ENCODE results near the gene ARHGAP15.

GRCh38 chr2:143190431-143190830, 61.2 kb downstream of the ARHGAP15 start:
- TF ChIP-seq CTCF (IDR thresholded peaks at IDR 0.05; ENCODE audit: low read depth, low read length, missing input control) (no peak), REST (IDR thresholded peaks at IDR 0.05) (no peak), RXRA (IDR thresholded peaks at IDR 0.05) (no peak), NR2F2 (IDR thresholded peaks at IDR 0.05) (no peak), YY1 (IDR thresholded peaks at IDR 0.05) (no peak), RAD21 (IDR thresholded peaks at IDR 0.05) (no peak), ATF3 (IDR thresholded peaks at IDR 0.05) (no peak), FOXA2 (IDR thresholded peaks at IDR 0.05) (no peak), FOXA1 (IDR thresholded peaks at IDR 0.05) (no peak)

Data from liver (tissue), 3 donors.